ENCODE results near the gene PSMB7.

DNA sequence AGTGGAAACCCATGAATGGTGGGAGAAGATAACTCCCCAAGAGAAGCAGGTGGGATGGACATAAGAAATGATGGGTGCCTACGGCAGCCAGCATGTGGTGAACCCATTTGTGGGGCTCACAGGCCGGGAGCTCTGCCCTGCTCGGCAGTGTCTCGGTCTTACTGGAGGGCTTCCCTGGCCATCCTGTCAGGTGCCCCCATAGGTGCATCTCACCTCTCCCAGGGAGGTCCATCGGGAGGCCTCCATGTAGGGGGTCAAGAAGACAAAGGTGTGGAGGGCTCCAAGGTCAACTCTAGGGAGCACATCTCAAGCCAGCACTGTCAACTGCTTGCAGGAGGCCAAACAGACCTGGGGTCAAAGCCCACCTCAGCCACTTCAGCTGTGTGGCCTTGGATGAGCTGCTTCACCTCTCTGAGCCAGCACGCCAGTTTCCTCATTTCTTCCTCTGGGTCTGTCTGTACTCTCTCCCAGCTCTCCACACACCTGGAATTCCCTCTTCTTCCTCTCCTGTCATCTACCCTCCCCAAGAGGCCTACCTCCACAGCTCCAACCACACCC is 24.5 kb upstream of the PSMB7 start:
- TF ChIP-seq, protein P1, sequence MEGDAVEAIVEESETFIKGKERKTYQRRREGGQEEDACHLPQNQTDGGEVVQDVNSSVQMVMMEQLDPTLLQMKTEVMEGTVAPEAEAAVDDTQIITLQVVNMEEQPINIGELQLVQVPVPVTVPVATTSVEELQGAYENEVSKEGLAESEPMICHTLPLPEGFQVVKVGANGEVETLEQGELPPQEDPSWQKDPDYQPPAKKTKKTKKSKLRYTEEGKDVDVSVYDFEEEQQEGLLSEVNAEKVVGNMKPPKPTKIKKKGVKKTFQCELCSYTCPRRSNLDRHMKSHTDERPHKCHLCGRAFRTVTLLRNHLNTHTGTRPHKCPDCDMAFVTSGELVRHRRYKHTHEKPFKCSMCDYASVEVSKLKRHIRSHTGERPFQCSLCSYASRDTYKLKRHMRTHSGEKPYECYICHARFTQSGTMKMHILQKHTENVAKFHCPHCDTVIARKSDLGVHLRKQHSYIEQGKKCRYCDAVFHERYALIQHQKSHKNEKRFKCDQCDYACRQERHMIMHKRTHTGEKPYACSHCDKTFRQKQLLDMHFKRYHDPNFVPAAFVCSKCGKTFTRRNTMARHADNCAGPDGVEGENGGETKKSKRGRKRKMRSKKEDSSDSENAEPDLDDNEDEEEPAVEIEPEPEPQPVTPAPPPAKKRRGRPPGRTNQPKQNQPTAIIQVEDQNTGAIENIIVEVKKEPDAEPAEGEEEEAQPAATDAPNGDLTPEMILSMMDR (IDR thresholded peaks at IDR 0.05), result no peak
- TF ChIP-seq POLR2AphosphoS5 (IDR thresholded peaks at IDR 0.05), result no peak
